Endothelial cell of umbilical vein (primary cell): ENCODE results near the gene GNAI1. TPM values are rescaled to one million over a fixed set of nuclear protein-coding genes. Genes with fewer than 3 reads are reported as not detected.

ENCODE experiments used
- BruUV-seq: library from RNA; stranded (reverse); fragments of 400-500 nt; replicated peaks from 2 replicates; lab custom pipeline; 2021; lab: Mats Ljungman, UMichigan
- CTCF ChIA-PET: fragments of 300-600, 350-600 bp; sonication (Branson Sonifier 250); formaldehyde crosslinking; loops from one replicate; lab custom pipeline; 2021; ENCODE audit warnings: antibody characterized with exemption, inconsistent platforms; lab: Charles Lee
- POLR2A ChIA-PET: fragments of 300-600, 350-600 bp; sonication (Branson Sonifier 250); formaldehyde crosslinking; loops from one replicate; lab custom pipeline; 2021; ENCODE audit warnings: antibody characterized with exemption, inconsistent platforms; lab: Charles Lee
- DNase-seq: peaks from one replicate; pipeline ENCODE4 v3.0.0-alpha.2; 2011; ENCODE audit warnings: low read depth, low spot score
- FAIRE-seq: peaks from 2 replicates; lab custom pipeline; 2011; peaks lifted over from hg19 to GRCh38; lab: Jason Lieb, UNC
- H2AFZ ChIP-seq: 2 replicates; pipeline ENCODE4 v1.6.0; 2012; ENCODE audit warnings: low read depth, low read length, control low read depth, inconsistent platforms
- H3K27ac ChIP-seq: 2 replicates; pipeline ENCODE4 v1.5.1; 2011; ENCODE audit warnings: low read depth, mild to moderate bottlenecking, control low read depth, low read length, moderate library complexity; ENCODE audit not compliant: insufficient read depth
- H3K27me3 ChIP-seq, 2 experiments: 2 replicates each; pipeline versions ENCODE4 v1.6.0 to v1.6.1; 2011; ENCODE audit warnings: low read length in 2 of 2, mixed read lengths in 1 of 2; ENCODE audit not compliant: control insufficient read depth in 2 of 2, insufficient read depth in 2 of 2
- H3K36me3 ChIP-seq, 2 experiments: 2 replicates in 1 of 2; 3 replicates in 1 of 2; pipeline ENCODE4 v1.5.1; 2011; ENCODE audit warnings: low read length in 2 of 2, mild to moderate bottlenecking in 1 of 2, moderate library complexity in 1 of 2; ENCODE audit not compliant: control insufficient read depth in 2 of 2, insufficient read depth in 2 of 2; ENCODE audit errors: extremely low read depth in 1 of 2
- H3K4me1 ChIP-seq: 3 replicates; pipeline ENCODE4 v1.5.1; 2011; ENCODE audit warnings: mild to moderate bottlenecking, low read length; ENCODE audit not compliant: control insufficient read depth, insufficient read depth; ENCODE audit errors: extremely low read depth
- H3K4me2 ChIP-seq: 2 replicates; pipeline ENCODE4 v1.6.1; 2011; ENCODE audit warnings: low read length, control low read depth, mixed read lengths; ENCODE audit not compliant: insufficient read depth
- H3K4me3 ChIP-seq, 3 experiments: fragments of 200-600 bp in 1 of 3; sonication (generic), shearing (Covaris generic) in 1 of 3; replicated peaks in 1 of 3; 2 replicates each; pipeline ENCODE4 v1.5.1; 2011 to 2016; ENCODE audit warnings: control low read depth in 3 of 3, low read length in 3 of 3, mild to moderate bottlenecking in 2 of 3, inconsistent platforms in 1 of 3, low read depth in 1 of 3, moderate library complexity in 1 of 3; ENCODE audit not compliant: insufficient read depth in 1 of 3
- H3K79me2 ChIP-seq: 2 replicates; pipeline ENCODE4 v1.6.0; 2012; ENCODE audit warnings: low read length, inconsistent platforms; ENCODE audit not compliant: control insufficient read depth, insufficient read depth
- H3K9ac ChIP-seq: replicated peaks from 2 replicates; pipeline ENCODE3; 2011; ENCODE audit warnings: low read length, control low read depth; ENCODE audit not compliant: insufficient read depth; ENCODE audit errors: extremely low read depth
- H3K9me1 ChIP-seq: replicated peaks from 3 replicates; pipeline ENCODE4 v1.6.0; 2011; ENCODE audit warnings: mild to moderate bottlenecking, low read length; ENCODE audit not compliant: control insufficient read depth, insufficient read depth; ENCODE audit errors: extremely low read depth
- H3K9me3 ChIP-seq: replicated peaks from 2 replicates; pipeline ENCODE4 v1.5.1; 2012; ENCODE audit warnings: low read length, inconsistent platforms; ENCODE audit not compliant: control insufficient read depth, insufficient read depth
- H4K20me1 ChIP-seq: replicated peaks from 2 replicates; pipeline ENCODE3; 2011; ENCODE audit warnings: mild to moderate bottlenecking, low read length; ENCODE audit not compliant: control insufficient read depth, insufficient read depth; ENCODE audit errors: extremely low read depth
- FOS ChIP-seq: IDR thresholded peaks from 2 replicates; pipeline ENCODE4 v1.6.1; 2011; ENCODE audit warnings: mild to moderate bottlenecking, low read length, moderate library complexity, borderline replicate concordance; ENCODE audit not compliant: insufficient read depth
- GATA2 ChIP-seq: IDR thresholded peaks from 2 replicates; pipeline ENCODE4 v1.7.0; 2011; ENCODE audit warnings: low read depth, mild to moderate bottlenecking, moderate library complexity, mixed read lengths, low read length; ENCODE audit not compliant: insufficient read length, insufficient read depth
- JUN ChIP-seq: IDR thresholded peaks from 2 replicates; pipeline ENCODE4 v1.6.1; 2011; ENCODE audit warnings: borderline replicate concordance, low read depth; ENCODE audit not compliant: insufficient read length, insufficient read depth
- MAX ChIP-seq: IDR thresholded peaks from 2 replicates; pipeline ENCODE4 v1.6.1; 2011; ENCODE audit not compliant: insufficient read depth, insufficient read length
- MYC ChIP-seq: IDR thresholded peaks from one replicate; pipeline ENCODE4 v1.6.1; 2011; ENCODE audit warnings: mild to moderate bottlenecking, low read depth, low read length
- dilution Hi-C: fragments of 300-500 bp; cut with MboI; formaldehyde crosslinking; loops from one replicate; pipeline ENCODE4 v1.15.0; 2019; ENCODE audit warnings: low sequenced_read_pairs; ENCODE audit not compliant: extremely low pct_ligation_motif_present
- intact Hi-C: fragments of 100-400 bp; cut with micrococcal nuclease; formaldehyde crosslinking; loops from one replicate; pipeline ENCODE4 v1.10.0; 2022
- polyA plus RNA-seq, 4 experiments: library from polyadenylated mRNA; depleted of rRNA in 3 of 4; stranded (reverse) in 3 of 4; unstranded in 1 of 4; fragments of >200 nt; gene quantifications; 2 replicates each; pipeline versions ENCODE4 v1.2.1 to v1.2.3, GENCODE V29; 2011 to 2012; ENCODE audit warnings: missing spikeins in 1 of 4
- total RNA-seq: library from RNA; stranded (reverse); gene quantifications from 2 replicates; pipeline ENCODE4 v1.2.3, GENCODE V29; 2021
- TF ChIP-seq, protein P1 (sequence below), 2 donors: IDR thresholded peaks; 1 replicate in 1 of 2; 2 replicates in 1 of 2; pipeline ENCODE4 v1.5.1; 2011; ENCODE audit warnings: low read length in 2 of 2, mild to moderate bottlenecking in 2 of 2, moderate library complexity in 2 of 2, control low read depth in 1 of 2, inconsistent platforms in 1 of 2, low read depth in 1 of 2; ENCODE audit not compliant: insufficient read depth in 1 of 2; ENCODE audit errors: extremely low read depth in 1 of 2

Gene GNAI1
- total and polyA plus RNA-seq, 2 donors (not counting 3 experiments of a cell fraction or from before 2014, with no cell fraction given) = 7.5 to 15.0 TPM

DNA sequence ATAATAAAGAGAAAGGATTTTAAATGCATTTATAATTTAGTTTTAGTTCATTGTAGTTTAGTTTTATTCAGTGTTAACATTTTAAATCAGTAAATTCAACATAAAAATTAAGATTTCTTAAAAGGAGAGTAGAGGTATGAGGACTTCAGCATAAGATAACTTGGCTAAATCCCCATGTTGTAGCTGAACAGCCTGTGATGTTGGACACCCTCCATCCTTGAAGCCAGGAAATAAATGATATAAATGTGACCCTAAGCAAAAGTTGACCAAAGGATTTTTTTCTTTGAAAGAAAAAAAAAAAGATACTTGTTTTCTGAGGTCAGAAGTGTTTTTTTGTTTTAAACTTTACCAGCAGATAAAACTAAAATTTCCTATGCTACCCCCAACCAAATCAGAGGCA, 48.7 kb downstream of the GNAI1 start:
- H3K9ac ChIP-seq = no peak overlapping the region
- POLR2A ChIA-PET = no interaction called here
- no peaks in the 10 kb centered on the region for H3K9me1 ChIP-seq
- peaks cover 3% of the 10 kb centered on the region for H3K4me1 ChIP-seq
- H4K20me1 ChIP-seq = no peaks in the 10 kb centered on the region
- CTCF ChIA-PET = interaction anchor here (1.0 kb wide), 1 partner anchor 15 kb away, joined by 4 read pairs; no protein-coding TSS in a partner anchor
- no peaks in the 10 kb centered on the region for H3K27me3 ChIP-seq
- dilution Hi-C loops = no loop called here
- H3K9me3 ChIP-seq = no peaks in the 10 kb centered on the region
- BruUV-seq = no TSS peak
- H3K79me2 ChIP-seq = peaks cover 2% of the 10 kb centered on the region
- no peak overlapping the region for H2AFZ ChIP-seq
- FAIRE-seq (no peak), DNase-seq (no peak)
- no peak overlapping the region for H3K27ac ChIP-seq
- no peak overlapping the region for H3K4me2 ChIP-seq
- H3K4me3 ChIP-seq = no peak overlapping the region
- no peaks in the 10 kb centered on the region for H3K36me3 ChIP-seq
- TF ChIP-seq MAX (no peak), JUN (no peak), GATA2 (no peak), MYC (no peak), FOS (no peak)
- TF ChIP-seq, protein P1, sequence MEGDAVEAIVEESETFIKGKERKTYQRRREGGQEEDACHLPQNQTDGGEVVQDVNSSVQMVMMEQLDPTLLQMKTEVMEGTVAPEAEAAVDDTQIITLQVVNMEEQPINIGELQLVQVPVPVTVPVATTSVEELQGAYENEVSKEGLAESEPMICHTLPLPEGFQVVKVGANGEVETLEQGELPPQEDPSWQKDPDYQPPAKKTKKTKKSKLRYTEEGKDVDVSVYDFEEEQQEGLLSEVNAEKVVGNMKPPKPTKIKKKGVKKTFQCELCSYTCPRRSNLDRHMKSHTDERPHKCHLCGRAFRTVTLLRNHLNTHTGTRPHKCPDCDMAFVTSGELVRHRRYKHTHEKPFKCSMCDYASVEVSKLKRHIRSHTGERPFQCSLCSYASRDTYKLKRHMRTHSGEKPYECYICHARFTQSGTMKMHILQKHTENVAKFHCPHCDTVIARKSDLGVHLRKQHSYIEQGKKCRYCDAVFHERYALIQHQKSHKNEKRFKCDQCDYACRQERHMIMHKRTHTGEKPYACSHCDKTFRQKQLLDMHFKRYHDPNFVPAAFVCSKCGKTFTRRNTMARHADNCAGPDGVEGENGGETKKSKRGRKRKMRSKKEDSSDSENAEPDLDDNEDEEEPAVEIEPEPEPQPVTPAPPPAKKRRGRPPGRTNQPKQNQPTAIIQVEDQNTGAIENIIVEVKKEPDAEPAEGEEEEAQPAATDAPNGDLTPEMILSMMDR (IDR thresholded peaks at IDR 0.05; ENCODE audit: extremely low read depth in 1 of 2, insufficient read depth in 1 of 2, low read depth in 1 of 2, low read length in 2 of 2) = no peak
- intact Hi-C loops = no loop called here
